ENCODE data around the gene AFAP1L2.

DNA sequence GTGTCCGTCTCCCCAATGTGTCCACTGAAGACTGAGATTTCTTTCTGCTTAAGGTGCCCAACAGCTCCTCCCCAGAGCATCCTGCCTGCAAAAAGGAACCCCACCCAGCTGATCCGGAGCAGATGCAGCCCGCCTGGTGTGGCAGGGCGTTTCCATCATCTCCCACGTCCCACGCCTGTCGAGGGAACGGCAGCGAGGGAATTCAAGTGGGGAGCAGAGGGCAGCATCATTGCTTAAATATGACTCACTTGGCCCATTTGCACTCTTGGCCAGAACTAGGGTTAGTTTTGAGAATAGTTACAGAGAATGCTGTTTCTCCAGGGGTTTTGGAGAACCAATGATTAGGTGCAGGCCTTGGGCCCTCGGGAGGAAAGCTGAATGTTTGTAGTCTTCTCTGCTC, 144.5 kb downstream of the AFAP1L2 start:
- TF ChIP-seq, protein P1, sequence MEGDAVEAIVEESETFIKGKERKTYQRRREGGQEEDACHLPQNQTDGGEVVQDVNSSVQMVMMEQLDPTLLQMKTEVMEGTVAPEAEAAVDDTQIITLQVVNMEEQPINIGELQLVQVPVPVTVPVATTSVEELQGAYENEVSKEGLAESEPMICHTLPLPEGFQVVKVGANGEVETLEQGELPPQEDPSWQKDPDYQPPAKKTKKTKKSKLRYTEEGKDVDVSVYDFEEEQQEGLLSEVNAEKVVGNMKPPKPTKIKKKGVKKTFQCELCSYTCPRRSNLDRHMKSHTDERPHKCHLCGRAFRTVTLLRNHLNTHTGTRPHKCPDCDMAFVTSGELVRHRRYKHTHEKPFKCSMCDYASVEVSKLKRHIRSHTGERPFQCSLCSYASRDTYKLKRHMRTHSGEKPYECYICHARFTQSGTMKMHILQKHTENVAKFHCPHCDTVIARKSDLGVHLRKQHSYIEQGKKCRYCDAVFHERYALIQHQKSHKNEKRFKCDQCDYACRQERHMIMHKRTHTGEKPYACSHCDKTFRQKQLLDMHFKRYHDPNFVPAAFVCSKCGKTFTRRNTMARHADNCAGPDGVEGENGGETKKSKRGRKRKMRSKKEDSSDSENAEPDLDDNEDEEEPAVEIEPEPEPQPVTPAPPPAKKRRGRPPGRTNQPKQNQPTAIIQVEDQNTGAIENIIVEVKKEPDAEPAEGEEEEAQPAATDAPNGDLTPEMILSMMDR (IDR thresholded peaks at IDR 0.05), result no peak
- no peak for TF ChIP-seq EZH2phosphoT487 (IDR thresholded peaks at IDR 0.05)

Data from neural progenitor cell (in vitro differentiated cells).